Astrocyte (in vitro differentiated cells and primary cell): ENCODE results near the gene EIF5A.

Experiments used
- EZH2 ChIP-seq: IDR thresholded peaks from 2 replicates; pipeline ENCODE4 v1.6.1; 2012; ENCODE audit warnings: mild to moderate bottlenecking, low read length, inconsistent platforms; ENCODE audit not compliant: insufficient read depth
- TF ChIP-seq, protein P1 (sequence below): IDR thresholded peaks from 2 replicates; pipeline ENCODE4 v1.5.1; 2011; ENCODE audit warnings: low read depth, mild to moderate bottlenecking, inconsistent platforms, low read length, moderate library complexity; ENCODE audit not compliant: insufficient read depth

- TF ChIP-seq, protein P1, sequence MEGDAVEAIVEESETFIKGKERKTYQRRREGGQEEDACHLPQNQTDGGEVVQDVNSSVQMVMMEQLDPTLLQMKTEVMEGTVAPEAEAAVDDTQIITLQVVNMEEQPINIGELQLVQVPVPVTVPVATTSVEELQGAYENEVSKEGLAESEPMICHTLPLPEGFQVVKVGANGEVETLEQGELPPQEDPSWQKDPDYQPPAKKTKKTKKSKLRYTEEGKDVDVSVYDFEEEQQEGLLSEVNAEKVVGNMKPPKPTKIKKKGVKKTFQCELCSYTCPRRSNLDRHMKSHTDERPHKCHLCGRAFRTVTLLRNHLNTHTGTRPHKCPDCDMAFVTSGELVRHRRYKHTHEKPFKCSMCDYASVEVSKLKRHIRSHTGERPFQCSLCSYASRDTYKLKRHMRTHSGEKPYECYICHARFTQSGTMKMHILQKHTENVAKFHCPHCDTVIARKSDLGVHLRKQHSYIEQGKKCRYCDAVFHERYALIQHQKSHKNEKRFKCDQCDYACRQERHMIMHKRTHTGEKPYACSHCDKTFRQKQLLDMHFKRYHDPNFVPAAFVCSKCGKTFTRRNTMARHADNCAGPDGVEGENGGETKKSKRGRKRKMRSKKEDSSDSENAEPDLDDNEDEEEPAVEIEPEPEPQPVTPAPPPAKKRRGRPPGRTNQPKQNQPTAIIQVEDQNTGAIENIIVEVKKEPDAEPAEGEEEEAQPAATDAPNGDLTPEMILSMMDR, result no peak
- no peak for TF ChIP-seq EZH2
These were observed 22.7 kb downstream of the EIF5A start for GRCh38 chr17:7329997-7330637.
